Neural progenitor cell (in vitro differentiated cells): ENCODE data around the gene NARS2. TPM values are rescaled to one million over a fixed set of nuclear protein-coding genes. Genes with fewer than 3 reads are reported as not detected.

Experiments
- DNase-seq: peaks from one replicate; pipeline ENCODE4 v3.0.0-alpha.2; 2016; ENCODE audit warnings: low spot score
- H2AFZ ChIP-seq: fragments of 200-600 bp; sonication (generic); replicated peaks from 2 replicates; pipeline ENCODE4 v1.6.1; 2016; ENCODE audit warnings: antibody characterized with exemption
- H3F3A ChIP-seq: fragments of 200-600 bp; sonication (generic); 2 replicates; pipeline ENCODE4 v1.6.1; 2016; ENCODE audit warnings: antibody characterized with exemption, low read depth
- H3K27ac ChIP-seq: fragments of 200-600 bp; sonication (generic); 2 replicates; pipeline ENCODE4 v1.5.1; 2016; ENCODE audit warnings: mild to moderate bottlenecking
- H3K27me3 ChIP-seq: fragments of 200-600 bp; sonication (generic); 2 replicates; pipeline ENCODE4 v1.6.1; 2016; ENCODE audit warnings: mild to moderate bottlenecking, moderate library complexity
- H3K36me3 ChIP-seq: fragments of 200-600 bp; sonication (generic); 2 replicates; pipeline ENCODE4 v1.5.1; 2016
- H3K4me1 ChIP-seq: fragments of 200-600 bp; sonication (generic); 2 replicates; pipeline ENCODE4 v1.6.1; 2016; ENCODE audit warnings: mixed run types
- H3K4me2 ChIP-seq: fragments of 200-600 bp; sonication (generic); 2 replicates; pipeline ENCODE4 v1.6.1; 2016
- H3K4me3 ChIP-seq: fragments of 200-600 bp; sonication (generic); 2 replicates; pipeline ENCODE4 v1.5.1; 2016
- H3K79me2 ChIP-seq: fragments of 200-600 bp; sonication (generic); 2 replicates; pipeline ENCODE4 v1.6.1; 2016; ENCODE audit warnings: low read depth
- H3K9ac ChIP-seq: fragments of 200-600 bp; sonication (generic); 2 replicates; pipeline ENCODE4 v1.6.1; 2016
- H3K9me3 ChIP-seq: fragments of 200-600 bp; sonication (generic); 2 replicates; pipeline ENCODE4 v1.5.1; 2016; ENCODE audit warnings: low read depth
- H4K20me1 ChIP-seq: fragments of 200-600 bp; sonication (generic); 2 replicates; pipeline ENCODE4 v1.6.1; 2016; ENCODE audit warnings: low read depth
- H3K27ac Mint-ChIP-seq: 3 replicates; pipeline ENCODE4 v1.8.0; 2021; ENCODE audit warnings: mixed read lengths
- H3K27me3 Mint-ChIP-seq: 2 replicates; pipeline ENCODE4 v1.8.0; 2022; ENCODE audit warnings: low read depth, mild to moderate bottlenecking, inconsistent platforms, moderate library complexity, mixed read lengths; ENCODE audit not compliant: insufficient read depth
- H3K36me3 Mint-ChIP-seq: 3 replicates; pipeline ENCODE4 v1.8.0; 2021; ENCODE audit warnings: mixed read lengths
- H3K4me1 Mint-ChIP-seq: 3 replicates; pipeline ENCODE4 v1.8.0; 2021; ENCODE audit warnings: mixed read lengths
- H3K4me3 Mint-ChIP-seq: 3 replicates; pipeline ENCODE4 v1.8.0; 2021; ENCODE audit warnings: mild to moderate bottlenecking, moderate library complexity, mixed read lengths
- H3K9me3 Mint-ChIP-seq: 3 replicates; pipeline ENCODE4 v1.8.0; 2020; ENCODE audit warnings: mixed read lengths
- EZH2 ChIP-seq: fragments of 200-600 bp; sonication (generic); IDR thresholded peaks from 2 replicates; pipeline ENCODE4 v1.6.1; 2017; ENCODE audit warnings: antibody characterized with exemption, mild to moderate bottlenecking, moderate library complexity
- EZH2phosphoT487 ChIP-seq: fragments of 200-600 bp; sonication (generic); IDR thresholded peaks from 2 replicates; pipeline ENCODE4 v1.6.1; 2017; ENCODE audit warnings: antibody characterized with exemption
- total RNA-seq: library from RNA; depleted of rRNA; stranded (reverse); fragments of >200 nt; gene quantifications from 2 replicates; pipeline ENCODE4 v1.2.3, GENCODE V29; 2015; ENCODE audit warnings: low replicate concordance
- TF ChIP-seq, protein P1 (sequence below): fragments of 200-600 bp; sonication (generic); IDR thresholded peaks from 2 replicates; pipeline ENCODE4 v1.5.1; 2017; ENCODE audit warnings: antibody characterized with exemption, mild to moderate bottlenecking

Gene NARS2
- total RNA-seq, 1 donor from 2014 or later, result 53.0 TPM

- no peaks in the 10 kb centered on the region for H3K36me3 ChIP-seq
- no peak overlapping the region for H3K4me3 ChIP-seq
- no peak overlapping the region for H3K4me2 ChIP-seq
- no peaks in the 10 kb centered on the region for H4K20me1 ChIP-seq
- H3K27me3 Mint-ChIP-seq, result no peaks in the 10 kb centered on the region
- H3K27me3 ChIP-seq, result no peaks in the 10 kb centered on the region
- H3K9me3 Mint-ChIP-seq, result peaks cover 2% of the 10 kb centered on the region
- H3K4me1 ChIP-seq, result no peaks in the 10 kb centered on the region
- no peak for DNase-seq
- H3K27ac ChIP-seq, result no peak overlapping the region
- H2AFZ ChIP-seq, result no peak overlapping the region
- peaks cover 15% of the 10 kb centered on the region for H3K36me3 Mint-ChIP-seq
- no peaks in the 10 kb centered on the region for H3K4me1 Mint-ChIP-seq
- no peak overlapping the region for H3K27ac Mint-ChIP-seq
- no peak overlapping the region for H3K9ac ChIP-seq
- no peak for TF ChIP-seq EZH2
- TF ChIP-seq EZH2phosphoT487, result no peak
- TF ChIP-seq, protein P1, sequence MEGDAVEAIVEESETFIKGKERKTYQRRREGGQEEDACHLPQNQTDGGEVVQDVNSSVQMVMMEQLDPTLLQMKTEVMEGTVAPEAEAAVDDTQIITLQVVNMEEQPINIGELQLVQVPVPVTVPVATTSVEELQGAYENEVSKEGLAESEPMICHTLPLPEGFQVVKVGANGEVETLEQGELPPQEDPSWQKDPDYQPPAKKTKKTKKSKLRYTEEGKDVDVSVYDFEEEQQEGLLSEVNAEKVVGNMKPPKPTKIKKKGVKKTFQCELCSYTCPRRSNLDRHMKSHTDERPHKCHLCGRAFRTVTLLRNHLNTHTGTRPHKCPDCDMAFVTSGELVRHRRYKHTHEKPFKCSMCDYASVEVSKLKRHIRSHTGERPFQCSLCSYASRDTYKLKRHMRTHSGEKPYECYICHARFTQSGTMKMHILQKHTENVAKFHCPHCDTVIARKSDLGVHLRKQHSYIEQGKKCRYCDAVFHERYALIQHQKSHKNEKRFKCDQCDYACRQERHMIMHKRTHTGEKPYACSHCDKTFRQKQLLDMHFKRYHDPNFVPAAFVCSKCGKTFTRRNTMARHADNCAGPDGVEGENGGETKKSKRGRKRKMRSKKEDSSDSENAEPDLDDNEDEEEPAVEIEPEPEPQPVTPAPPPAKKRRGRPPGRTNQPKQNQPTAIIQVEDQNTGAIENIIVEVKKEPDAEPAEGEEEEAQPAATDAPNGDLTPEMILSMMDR, result no peak
- no peaks in the 10 kb centered on the region for H3F3A ChIP-seq
- no peaks in the 10 kb centered on the region for H3K79me2 ChIP-seq
- no peak overlapping the region for H3K4me3 Mint-ChIP-seq
- no peaks in the 10 kb centered on the region for H3K9me3 ChIP-seq
Observed at GRCh38 chr11:78540256-78540655, 34.4 kb downstream of the NARS2 start.

DNA sequence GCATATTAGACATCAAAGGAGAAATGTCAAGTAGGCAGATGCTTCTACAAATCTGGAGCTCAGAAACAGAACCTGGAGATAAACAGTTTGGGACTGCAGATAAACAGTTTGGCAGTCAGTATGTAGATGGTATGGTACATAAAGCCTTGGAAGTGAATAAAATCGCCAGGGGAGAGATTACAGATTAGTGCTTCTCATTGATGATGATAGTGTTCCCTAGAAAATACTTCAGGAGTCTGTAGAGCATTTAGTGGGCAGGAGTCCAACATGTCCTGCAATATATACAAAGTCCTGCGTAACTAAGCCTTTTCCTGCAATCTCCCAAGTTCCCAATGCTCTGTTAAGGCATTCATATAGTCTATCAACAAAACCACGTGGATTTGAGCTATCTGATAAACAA lies 35.2 kb downstream of the NARS2 start:
- DNase-seq, result no peak
- H3K36me3 Mint-ChIP-seq, result peaks cover 14% of the 10 kb centered on the region
- H3K27ac Mint-ChIP-seq, result no peak overlapping the region

GRCh38 chr11:78536933-78537332 lies 37.7 kb downstream of the NARS2 start:
- Histone ChIP-seq H3K4me1 (no peaks in the 10 kb centered on the region), H3K27me3 (no peaks in the 10 kb centered on the region), H2AFZ (no peak overlapping the region), H4K20me1 (no peaks in the 10 kb centered on the region), H3K79me2 (no peaks in the 10 kb centered on the region), H3K4me2 (no peak overlapping the region), H3F3A (no peaks in the 10 kb centered on the region), H3K4me3 (no peak overlapping the region), H3K9me3 (no peaks in the 10 kb centered on the region), H3K9ac (no peak overlapping the region), H3K27ac (no peak overlapping the region), H3K36me3 (no peaks in the 10 kb centered on the region)
- H3K4me1 Mint-ChIP-seq, result no peaks in the 10 kb centered on the region
- H3K4me3 Mint-ChIP-seq, result no peak overlapping the region
- DNase-seq, result no peak
- H3K36me3 Mint-ChIP-seq, result peaks cover 10% of the 10 kb centered on the region
- no peak overlapping the region for H3K27ac Mint-ChIP-seq
- H3K9me3 Mint-ChIP-seq, result no peaks in the 10 kb centered on the region
- TF ChIP-seq, protein P1, result no peak
- TF ChIP-seq EZH2phosphoT487 (no peak), EZH2 (no peak)
- no peaks in the 10 kb centered on the region for H3K27me3 Mint-ChIP-seq

More for the DNA sequence above, 35.2 kb downstream of the NARS2 start:
- Histone ChIP-seq H4K20me1 (no peaks in the 10 kb centered on the region), H2AFZ (no peak overlapping the region), H3K36me3 (no peaks in the 10 kb centered on the region), H3F3A (no peaks in the 10 kb centered on the region), H3K27me3 (no peaks in the 10 kb centered on the region), H3K9ac (no peak overlapping the region), H3K27ac (no peak overlapping the region), H3K4me1 (no peaks in the 10 kb centered on the region), H3K4me2 (no peak overlapping the region), H3K4me3 (no peak overlapping the region), H3K9me3 (no peaks in the 10 kb centered on the region), H3K79me2 (no peaks in the 10 kb centered on the region)
- TF ChIP-seq EZH2phosphoT487, result no peak
- TF ChIP-seq EZH2, result no peak
- TF ChIP-seq, protein P1, result no peak
- H3K4me3 Mint-ChIP-seq, result no peak overlapping the region
- no peaks in the 10 kb centered on the region for H3K27me3 Mint-ChIP-seq
- peaks cover 2% of the 10 kb centered on the region for H3K9me3 Mint-ChIP-seq
- no peaks in the 10 kb centered on the region for H3K4me1 Mint-ChIP-seq
